ENCODE results near the gene ERGIC1.
A peak's percentile ranks its signal among the peaks of the same experiment; 100 is the strongest.

Gene ERGIC1

DNA sequence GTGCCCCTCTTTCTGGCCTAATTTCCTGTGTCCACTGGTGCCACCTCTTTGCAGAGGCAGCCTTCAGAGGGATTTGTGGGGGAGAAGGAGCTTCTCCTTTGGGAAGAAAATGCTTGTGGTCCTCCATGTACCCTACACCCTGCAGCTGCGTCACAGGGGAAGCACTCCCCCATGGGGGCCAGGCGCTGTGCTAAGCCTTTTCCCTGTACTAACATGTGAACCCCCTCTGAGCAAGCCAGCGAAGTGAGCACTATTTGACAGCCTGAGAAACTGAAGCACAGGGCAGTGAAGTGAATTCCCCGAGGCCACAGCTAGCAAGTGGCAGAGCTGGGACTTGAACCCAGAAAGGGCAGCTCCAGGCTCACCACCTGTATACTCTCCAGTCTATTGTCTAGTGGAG, 32.3 kb downstream of the ERGIC1 start:
- no peak for DNase-seq (ENCODE audit: low spot score)

DNA sequence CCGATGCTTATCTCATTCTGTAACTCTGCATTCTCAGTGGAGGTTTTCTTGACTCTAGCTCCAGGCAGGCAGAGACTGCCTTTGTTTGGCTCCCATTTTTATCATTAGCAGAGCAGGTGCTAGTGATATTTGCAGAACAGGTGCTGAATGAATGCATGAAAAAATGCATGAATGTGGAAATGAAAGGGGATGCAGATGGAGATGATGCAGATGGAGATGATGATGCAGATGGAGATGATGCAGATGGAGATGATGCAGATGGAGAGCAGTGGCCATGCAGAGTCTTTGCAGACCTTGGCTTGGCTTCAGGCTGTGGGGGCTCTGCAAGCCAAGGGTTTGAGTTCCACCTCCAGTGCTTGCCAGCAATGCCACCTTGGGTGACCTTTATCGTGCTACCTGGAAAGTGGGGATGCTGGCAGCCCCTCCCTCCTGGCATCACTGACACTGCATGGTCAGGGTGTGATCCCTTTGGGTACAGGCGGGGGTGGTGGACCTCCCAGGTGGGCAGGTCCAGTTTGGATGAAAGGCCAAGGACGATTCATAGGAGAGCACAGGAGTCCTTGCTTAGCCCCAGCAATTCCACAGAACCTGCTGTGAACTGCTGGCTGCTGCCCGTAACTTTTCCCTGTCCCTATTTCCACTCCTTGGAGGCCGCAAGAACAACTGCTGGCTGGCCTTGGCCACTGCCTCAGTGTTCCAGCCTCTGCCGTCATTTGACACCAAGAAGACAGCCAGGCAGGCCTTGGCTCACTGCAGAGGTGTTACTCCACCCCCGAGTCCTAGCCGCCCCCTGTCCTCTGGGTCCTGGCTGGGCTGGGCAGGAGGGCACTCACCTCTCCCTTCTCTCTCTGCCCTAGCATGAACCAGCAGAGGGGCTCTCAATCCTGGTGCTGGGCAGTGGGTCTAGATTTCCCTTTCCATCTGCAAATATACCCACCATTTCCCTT, 33.0 kb downstream of the ERGIC1 start:
- DNase-seq (ENCODE audit: low spot score), result peak; percentile 58

DNA sequence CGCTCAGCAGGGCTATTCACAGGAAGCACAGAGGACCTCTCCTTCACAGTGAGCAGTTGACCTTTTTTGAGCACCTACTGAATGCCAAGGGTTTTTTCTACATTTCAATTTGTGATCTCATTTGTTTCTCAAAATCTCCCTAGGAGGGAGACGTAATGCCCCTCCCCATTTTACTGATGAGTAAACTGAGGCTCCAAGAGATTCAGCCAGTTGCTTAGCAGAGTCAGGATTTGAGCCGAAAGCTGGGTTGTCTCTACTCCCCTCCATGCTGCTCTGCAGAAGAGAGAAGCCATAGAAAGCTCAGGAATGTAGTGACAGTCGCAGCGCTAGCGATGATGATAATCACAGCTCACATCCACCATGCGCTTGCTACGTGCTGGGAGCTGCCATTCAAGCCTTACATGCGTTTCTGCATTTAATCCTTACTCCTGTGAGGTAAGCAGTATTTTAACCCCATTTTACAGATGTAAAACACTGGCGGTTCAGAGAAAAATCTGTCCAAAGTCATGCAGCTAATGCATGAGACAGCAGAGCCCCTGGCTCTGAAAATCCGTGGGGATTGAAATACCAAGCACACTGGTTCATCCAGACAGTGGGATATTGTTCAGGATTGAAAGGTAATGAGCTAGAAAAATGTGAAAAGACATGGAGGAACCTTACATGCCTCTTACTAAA, 33.8 kb downstream of the ERGIC1 start:
- no peak for DNase-seq (ENCODE audit: low spot score)

DNA sequence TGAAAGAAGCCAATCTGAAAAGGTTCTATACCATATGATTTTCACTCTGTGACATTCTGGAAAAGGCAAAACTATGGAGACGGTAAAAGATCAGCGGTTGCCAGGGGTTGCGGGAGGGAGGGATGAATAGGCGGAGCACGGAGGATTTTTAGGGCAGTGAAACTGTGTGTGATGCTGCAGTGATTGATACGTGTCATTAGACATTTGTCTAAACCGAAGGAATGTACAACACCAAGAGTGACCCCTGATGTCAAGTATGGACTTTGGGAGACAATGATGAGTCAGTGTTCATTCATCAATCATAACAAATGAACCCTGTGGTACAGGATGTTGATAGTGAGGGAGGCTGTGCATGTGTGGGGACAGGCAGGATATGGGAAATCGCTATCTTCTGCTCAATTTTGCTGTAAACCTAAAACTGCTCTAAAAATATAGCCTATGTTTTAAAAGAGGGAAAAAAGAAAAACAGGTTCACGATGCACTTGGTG, 34.4 kb downstream of the ERGIC1 start:
- no peak for DNase-seq (ENCODE audit: low spot score)

DNA sequence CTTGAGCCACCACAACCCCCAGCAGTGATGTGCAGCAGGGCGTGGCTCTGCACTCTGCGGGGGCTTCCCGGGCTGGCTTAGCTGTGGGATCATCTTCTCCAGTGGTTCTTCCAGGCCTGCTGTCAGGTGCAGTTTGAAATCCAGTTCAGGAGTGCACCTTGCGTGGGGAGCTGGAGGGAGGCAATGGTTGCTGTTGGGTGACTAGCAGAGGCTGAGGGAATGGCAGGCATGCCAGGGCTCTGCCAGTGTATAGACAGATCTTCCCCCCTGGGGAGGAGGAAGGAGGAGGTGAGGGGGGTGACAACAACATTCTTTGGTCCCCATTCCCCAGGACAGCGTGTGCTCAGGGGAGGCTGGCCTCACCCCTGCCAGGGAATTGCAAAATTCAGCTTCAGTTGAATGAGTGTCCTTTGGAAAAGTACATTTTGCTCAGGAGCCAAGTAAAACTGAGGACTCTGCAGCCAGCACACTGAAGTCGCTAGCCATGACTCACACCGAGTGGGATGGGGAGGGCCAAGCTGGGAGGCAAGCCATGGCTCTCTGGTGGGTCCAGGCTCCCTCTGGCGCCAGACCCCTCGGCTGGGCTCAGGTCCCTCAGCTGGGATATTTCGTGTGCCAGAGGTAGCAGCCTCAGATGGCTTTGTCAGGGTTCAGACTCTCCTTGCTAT, 35.0 kb downstream of the ERGIC1 start:
- DNase-seq (ENCODE audit: low spot score), result peak; percentile 81

DNA sequence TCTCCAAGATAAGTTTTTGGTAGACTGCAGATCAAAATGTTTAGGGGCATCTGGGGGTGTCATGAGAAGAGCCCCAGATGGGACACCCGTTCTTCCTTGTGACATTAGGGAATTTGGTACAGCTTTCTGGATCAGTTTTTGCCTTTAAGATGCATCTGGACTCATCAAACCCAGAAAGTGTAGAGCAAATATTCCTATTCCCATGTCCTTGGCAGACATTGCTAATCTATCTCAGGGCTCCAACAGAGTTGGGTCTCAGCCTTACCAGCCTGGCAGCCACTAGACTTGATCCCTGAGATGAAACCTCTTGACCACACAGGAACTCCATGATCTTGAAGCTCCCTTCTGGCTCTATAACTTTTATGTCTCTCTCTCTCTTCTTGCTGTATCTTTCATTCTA, 35.6 kb downstream of the ERGIC1 start:
- DNase-seq (ENCODE audit: low spot score), result no peak

DNA sequence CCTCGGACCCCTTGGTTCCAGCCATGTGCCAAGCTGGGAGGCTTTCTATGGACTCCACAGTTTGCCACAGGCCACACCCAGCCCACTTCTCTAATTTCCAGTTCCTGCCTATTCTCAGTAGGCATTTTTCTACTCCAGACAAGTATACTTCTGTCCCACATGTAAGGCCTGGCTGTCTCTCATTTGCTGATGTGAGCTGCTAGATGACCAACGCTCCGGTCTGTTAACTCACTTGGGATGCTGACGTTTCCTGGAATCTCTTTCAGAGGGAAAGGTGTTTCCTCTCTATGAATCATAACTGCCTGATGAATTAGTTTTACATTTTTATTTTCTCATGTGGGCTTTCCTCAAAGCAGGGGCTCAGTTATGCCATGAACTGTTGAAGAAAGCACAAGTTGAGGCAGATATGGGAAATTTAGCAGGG, 36.3 kb downstream of the ERGIC1 start:
- no peak for DNase-seq (ENCODE audit: low spot score)

DNA sequence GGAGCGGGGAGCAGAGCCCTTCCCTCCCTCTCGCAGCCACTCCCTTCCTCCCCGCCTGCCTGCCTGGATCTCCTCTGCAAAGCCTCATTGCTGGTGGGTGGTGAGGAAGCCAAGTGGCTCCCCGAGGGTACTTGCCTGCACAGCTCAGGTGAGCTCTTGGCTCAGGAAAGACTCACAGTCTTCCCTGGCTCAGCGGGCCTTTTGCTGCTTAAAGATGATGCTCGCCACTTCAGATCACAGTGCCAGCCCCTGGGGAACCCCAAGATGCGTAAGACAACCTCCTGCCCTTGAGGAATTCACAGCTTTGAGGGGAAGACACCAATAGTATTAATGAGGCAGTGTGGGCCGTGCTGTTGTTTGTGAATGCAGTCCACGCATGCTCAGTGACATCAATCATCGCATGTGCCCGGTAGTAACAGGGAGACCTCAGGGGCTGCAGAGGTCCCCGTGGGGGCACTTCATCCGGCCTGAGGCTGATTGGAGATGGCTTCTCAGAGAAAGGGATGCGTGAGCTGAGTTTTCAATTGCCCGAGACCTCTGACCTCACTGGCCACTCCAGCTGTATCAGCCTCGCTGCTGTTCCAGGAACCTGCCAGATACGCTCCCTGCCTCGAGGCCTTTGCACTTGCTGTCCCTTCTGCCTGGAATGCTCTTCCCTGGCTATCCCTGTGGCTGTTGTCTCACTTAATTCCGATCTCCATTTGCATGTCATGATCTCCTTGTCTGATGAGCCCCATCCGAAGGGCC, 36.8 kb downstream of the ERGIC1 start:
- DNase-seq (ENCODE audit: low spot score), result no peak

DNA sequence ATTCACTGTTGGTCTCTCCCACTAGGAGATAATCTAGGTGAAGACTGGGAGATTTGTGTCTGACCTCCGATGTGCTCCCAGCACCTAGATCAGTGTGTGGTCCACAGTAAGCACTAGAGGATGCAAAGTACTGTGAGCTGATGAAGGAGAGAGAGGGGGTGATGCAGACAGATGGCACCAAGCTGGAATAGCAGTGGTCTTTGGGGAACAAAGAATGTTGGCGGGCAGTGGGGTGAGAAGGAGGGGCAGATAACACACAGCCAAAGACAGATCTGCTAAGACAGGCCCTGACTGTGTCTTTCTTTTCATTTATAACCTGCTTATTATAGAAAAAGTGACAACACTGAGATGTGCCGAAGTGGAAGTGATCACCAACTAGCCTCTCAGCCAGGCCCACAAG, 37.5 kb downstream of the ERGIC1 start:
- DNase-seq (ENCODE audit: low spot score), result no peak

DNA sequence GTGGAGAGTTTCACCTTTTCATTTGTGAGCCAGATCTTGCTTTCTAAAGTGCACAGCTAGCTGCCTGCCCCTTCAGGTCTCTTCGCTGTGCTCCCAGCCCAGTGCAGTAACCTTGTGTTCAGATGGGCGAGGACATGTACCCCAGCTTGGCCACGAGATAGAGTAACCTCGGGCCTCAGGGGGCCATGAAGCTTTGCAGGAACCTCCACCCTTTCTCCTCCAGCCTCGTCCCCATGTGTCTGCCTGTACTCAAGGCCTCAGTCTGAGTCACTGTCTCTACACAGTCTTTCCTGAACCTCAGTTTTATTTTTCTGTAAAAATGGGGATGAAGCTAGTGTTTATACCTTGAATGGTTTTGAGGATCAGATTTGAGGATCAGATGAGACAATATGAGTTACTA, 37.9 kb downstream of the ERGIC1 start:
- no peak for DNase-seq (ENCODE audit: low spot score)

DNA sequence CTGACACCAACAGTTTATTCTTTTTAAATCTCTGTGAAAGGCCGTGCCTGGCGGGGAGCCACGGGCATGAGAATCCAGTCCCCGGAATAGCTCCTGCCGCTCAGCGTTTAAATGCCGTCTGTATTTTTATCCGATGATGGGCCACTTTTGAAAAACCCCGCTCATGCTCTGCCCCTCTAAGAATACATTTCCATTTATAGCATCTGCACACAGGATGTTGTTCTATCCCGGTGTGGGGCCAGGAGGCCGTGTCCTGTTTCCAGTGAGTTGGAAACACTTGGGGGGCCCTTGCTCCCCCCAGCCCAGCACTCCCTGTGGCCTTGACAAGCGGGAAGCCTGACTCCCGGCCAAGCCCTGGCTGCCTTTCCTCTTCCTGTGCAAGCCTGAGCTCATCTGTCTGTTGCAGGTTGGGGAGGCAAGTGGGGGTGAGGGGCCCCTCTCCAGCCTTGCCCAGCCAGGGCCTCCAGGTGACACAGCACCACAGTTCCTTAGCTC, 39.0 kb downstream of the ERGIC1 start:
- DNase-seq (ENCODE audit: low spot score), result peak; percentile 77

DNA sequence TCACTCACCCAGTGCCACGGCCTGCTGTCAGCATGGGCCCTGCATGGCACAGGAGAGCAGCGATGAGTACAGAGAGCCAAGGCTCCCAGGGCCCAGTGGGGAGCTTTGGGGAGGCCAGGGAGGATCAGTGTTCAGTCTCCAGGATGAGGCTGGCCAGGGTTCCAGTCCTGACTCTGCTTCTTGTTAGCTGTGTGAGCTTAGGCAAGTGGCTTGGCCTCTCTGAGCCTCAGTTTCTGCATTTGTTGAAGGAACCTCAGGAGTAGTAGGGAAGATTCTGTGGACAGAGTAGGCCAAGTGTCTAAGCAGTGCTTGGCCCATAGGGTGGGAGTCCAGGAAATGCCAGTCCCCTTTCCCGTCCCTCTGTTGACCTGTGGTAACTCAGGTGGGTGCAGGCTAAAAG, 39.5 kb downstream of the ERGIC1 start:
- no peak for DNase-seq (ENCODE audit: low spot score)

DNA sequence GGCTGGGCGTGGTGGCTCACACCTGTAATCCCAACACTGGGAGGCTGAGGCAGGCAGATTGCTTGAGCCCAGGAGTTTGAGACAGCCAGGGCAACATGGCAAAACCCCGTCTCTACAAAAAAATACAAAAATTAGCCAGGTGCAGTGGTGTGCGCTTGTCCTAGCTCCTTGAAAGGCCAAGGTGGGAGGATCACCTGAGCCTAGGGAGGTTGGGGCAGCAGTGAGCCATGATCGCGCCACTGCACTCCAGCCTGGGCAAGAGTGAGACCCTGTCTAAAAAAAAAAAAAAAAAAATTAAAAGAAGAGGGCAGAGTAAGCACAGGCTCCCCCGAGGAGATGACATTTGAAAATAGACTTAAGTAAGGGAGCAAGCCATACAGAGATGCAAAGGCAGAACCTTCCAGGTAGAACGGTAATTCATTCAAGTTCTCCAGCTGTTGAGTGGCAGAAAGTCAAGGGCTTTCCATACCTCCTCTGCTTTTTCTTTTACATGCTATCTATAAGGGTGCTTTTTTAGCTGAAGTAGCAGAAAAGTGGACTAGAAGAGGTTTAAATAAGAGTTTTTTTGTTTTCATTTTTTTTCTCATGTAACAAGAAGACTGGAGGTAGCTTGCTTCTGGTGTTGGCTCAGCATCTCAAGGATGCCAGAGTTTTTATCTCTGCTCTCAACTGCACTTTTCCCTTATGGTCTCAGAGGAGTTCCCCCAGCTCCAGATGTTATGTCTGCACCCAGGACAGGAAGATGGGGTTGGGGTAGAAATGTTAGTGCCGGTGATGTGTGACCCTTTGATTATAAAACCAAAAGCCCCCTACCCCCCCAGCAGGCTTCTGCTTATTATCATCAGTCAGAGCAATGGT, 40.8 kb downstream of the ERGIC1 start:
- DNase-seq (ENCODE audit: low spot score), result no peak

DNA sequence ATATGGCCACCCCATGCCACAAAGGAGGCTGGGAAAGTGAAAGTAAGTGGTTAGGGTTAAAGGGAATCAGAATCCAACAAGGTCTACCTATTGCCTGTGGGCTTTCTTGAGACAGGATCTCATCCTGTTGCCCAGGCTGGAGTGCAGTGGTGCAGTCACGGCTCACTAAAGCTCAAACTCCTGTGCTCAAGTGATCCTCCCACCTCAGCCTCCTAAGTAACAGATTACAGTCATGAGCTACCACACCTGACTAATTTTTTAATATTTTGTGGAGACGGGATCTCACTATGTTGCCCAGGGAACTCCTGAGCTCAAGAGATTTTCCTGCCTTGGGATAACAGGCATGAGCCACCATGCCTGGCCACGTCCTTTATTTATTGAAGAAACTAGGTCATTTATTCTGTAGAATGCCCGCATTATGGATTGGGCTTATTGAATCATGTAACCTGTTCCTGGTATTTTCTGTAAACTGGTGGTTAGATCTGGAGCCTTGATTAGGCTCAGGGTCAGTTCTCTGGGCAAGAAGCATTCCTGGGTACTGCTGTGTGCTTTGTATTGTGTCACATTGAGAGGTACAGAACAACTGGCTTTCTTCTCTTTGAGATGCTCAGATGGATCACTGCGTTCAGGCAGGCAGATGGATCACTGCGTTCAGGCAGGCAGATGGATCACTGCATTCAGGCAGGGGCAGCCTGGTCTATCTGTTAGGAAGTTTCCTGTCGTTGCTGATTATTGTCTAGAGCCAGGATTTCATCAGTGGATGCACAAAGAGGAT, 41.6 kb downstream of the ERGIC1 start:
- DNase-seq (ENCODE audit: low spot score), result peak; percentile 91

DNA sequence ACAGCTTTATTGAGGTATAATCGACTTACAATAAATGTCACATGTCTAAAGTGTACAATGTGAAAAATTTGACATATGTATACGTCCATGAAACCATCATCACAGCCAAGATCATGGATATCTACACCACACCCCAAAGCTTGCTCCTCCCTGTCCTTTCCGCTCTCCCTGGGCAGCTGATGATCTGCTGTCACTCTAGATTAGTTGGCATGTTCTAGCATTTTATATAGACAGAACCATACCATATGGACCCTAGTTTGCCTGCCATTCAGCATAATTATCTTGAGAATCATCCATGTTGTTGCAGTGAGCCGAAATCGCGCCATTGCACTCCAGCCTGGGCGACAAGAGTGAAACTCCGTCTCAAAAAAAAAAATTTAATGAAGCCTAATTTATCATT, 42.5 kb downstream of the ERGIC1 start:
- DNase-seq (ENCODE audit: low spot score), result no peak

DNA sequence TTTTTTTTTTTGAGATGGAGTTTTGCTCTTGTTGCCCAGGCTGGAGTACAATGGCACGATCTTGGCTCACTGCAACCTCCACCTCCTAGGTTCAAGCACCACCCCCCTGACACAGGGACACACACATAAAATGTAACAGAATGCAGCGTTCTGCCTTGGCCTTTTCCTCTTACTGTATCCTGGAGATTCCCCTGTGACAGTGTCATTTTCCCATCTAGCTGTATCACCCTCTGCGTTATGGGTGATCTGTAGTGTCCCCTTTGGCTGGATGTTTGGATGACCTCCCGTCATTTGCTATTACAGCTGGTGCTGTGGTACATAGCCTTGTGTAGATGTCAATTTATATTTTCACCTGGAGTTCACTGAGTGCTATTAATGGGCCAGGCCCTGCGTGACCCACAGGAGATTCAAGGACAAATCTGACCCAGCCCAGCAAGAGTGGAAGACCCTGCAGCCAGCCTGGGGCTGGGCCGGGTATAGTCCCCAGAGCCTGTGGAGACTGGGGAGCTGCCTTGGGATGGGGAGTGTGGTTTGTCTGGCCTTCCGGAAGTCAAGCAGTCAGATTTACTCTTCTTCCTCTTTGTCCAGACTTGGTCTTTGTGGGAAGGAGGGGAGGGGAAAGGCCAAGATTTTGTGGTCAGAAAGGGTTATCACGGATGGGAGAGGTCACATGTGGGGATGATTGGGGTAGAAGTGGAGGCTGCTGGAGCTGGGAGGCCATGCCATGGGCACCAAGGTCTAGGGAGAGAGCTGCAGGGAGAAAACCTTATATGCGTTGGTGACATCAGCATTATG, 43.6 kb downstream of the ERGIC1 start:
- DNase-seq (ENCODE audit: low spot score), result no peak

DNA sequence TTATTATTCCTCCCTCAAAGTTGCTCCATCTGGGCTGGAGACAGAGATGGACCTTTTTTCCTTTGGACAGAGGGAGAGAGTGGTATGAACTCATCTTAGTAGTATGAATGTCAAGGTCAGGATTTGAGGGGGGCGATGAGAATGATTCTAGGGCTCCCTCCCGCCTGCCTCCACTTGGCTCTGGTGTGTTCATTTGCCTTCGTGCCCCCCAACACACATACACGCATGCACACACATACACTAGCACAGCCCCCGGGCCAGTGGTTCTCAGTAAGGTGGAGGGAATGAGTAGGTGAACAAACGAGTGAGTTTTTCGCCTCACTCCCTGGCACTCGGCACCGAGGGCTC, 44.5 kb downstream of the ERGIC1 start:
- no peak for DNase-seq (ENCODE audit: low spot score)

DNA sequence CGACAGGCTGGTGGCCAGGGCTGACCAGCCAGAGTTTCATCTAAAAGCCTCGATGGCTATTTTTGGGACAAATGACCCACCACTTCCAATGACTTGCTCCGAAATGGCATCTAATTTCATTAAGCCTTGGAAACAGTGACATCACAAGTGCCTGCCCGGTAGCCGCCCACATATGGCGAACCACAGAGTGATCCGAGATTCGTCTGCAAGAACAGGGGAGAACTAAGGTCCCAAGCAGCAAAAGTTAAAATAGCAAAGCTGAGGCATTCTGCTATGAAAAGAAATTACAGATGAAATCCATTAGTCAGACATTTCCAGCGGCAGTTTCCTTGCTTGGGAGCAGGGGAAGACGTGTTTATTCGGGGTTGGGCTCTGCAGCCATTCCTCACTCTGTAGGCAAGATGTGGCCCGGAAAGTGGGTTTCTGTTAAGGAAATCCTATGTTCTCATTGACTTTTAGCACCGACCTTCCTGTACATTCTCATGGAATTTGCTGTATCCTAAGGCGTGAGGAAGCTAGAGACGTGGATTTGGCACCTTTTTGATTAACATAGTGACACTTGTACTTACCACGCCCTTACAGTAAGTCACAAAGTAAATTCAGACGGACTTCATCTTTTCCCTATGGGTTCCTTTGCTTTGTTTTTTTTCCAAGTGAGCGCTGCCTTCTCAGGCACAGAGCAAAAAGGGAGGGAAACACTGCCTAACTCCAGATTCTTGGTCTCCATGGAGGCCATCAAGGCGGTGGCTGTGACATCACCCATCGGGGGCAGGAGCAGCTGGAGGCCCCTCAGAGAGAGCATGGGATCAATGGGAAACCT, 45.1 kb downstream of the ERGIC1 start:
- peak; percentile 33 for DNase-seq (ENCODE audit: low spot score)

All from cerebellar cortex (tissue), 1 donor.